Pancreas (tissue), 10 donors: Measurements from ENCODE around the gene PREB. TPM values are rescaled to one million over a fixed set of nuclear protein-coding genes. Genes with fewer than 3 reads are reported as not detected.

Experiments
- ATAC-seq, 4 donors: fragments of 200-7000 bp; cut with Tn5 transposase; one replicate each; pipeline versions ENCODE4 v1.8.0 to v1.9.1; 2020; ENCODE audit warnings: mild to moderate bottlenecking in 4 of 4, moderate library complexity in 4 of 4
- DNase-seq, 6 donors: peaks; one replicate each; pipeline ENCODE4 v3.0.0-alpha.2; 2020
- FAIRE-seq: peaks from 2 replicates; lab custom pipeline; 2012; peaks lifted over from hg19 to GRCh38; lab: Jason Lieb, UNC
- H3K27ac ChIP-seq, 4 donors: fragments of 200-600 bp; sonication (generic); 1 replicate in 3 of 4; 2 replicates in 1 of 4; pipeline versions ENCODE4 v1.5.0 to v1.8.0; 2020
- H3K27me3 ChIP-seq, 4 donors: fragments of 200-600 bp; one replicate each; pipeline ENCODE4 v1.8.0; 2021
- H3K36me3 ChIP-seq, 3 donors: fragments of 200-600 bp; sonication (generic) in 1 of 3; one replicate each; pipeline versions ENCODE4 v1.5.0 to v1.8.0; 2020 to 2021
- H3K4me1 ChIP-seq, 3 donors: fragments of 200-600 bp; one replicate each; pipeline ENCODE4 v1.8.0; 2021
- H3K4me3 ChIP-seq, 4 donors: fragments of 200-600 bp; sonication (generic) in 2 of 4; one replicate each; pipeline versions ENCODE4 v1.5.0 to v1.8.0; 2020 to 2021
- H3K9me3 ChIP-seq, 4 donors: fragments of 200-600 bp; one replicate each; pipeline ENCODE4 v1.8.0; 2021
- CTCF ChIP-seq, 4 donors: fragments of 200-600 bp; sonication (generic) in 3 of 4; IDR thresholded peaks; one replicate each; pipeline versions ENCODE4 v1.5.0 to v1.8.0; 2021; ENCODE audit warnings: antibody characterized with exemption in 4 of 4
- WGBS, 2 donors: extraction: QIAGEN DNeasy Blood & Tissue Kit; methylation state at CpG; one replicate each; pipeline ENCODE4 v1.1.7; 2013; 5-methylcytosine and 5-hydroxymethylcytosine counted together
- intact Hi-C, 3 donors: fragments of 100-400 bp; cut with DNase I; formaldehyde crosslinking; loops; one replicate each; pipeline versions ENCODE4 v1.11.1 to v1.14.2; 2022
- polyA plus RNA-seq, 2 donors: library from polyadenylated mRNA; stranded (reverse); fragments of 200-250 nt; gene quantifications; one replicate each; pipeline ENCODE4 v1.2.3, GENCODE V29; 2013
- total RNA-seq, 6 donors: library from RNA; stranded (reverse); fragmentation: NEBNext Ultra II Directional in 4 of 6; extraction: Animal tissue kit (Norgen Biotek cat#: 25700) in 4 of 6; gene quantifications; one replicate each; pipeline versions ENCODE4 v1.2.1 to v1.2.4, GENCODE V29; 2021 to 2023
- donor health status: healthy with polysubstance abuse.
- donor health status: DM: no; HTN: no; CAD: no; lungs with moderate emphysema.
- donor health status: DM: no; HTN: no; CAD: no.
- donor health status: control.
- donor health status: control.
- donor health status: Bipolar disorder and iron deficiency.
- donor health status: DM: yes; HTN: yes; CAD: no.
- donor health status: DM: no; HTN: no; CAD: no.
- donor health status: DM: no; HTN: no; CAD: no.
- donor health status: DM: yes; HTN: yes; CAD: no.

The PREB gene
- total and polyA plus RNA-seq, 8 donors: 24.6 to 73.6 (median 31.2) TPM

GRCh38 chr2:27152796-27153464 lies 18.5 kb upstream of the PREB start:
- Histone ChIP-seq H3K4me3 (no peak overlapping the region), H3K9me3 (no peaks in the 10 kb centered on the region), H3K27me3 (no peaks in the 10 kb centered on the region), H3K27ac (no peak overlapping the region), H3K4me1 (no peaks in the 10 kb centered on the region), H3K36me3 (no peaks in the 10 kb centered on the region)
- 59 to 75% methylated on average over 2 of the region's 2 CpGs for WGBS, 2 donors
- TF ChIP-seq CTCF (IDR thresholded peaks at IDR 0.05): no peak
- FAIRE-seq: no peak
- ATAC-seq: no peak
- DNase-seq: no peak
- intact Hi-C loops: no loop called here

- Histone ChIP-seq H3K36me3 (no peaks in the 10 kb centered on the region), H3K27me3 (no peaks in the 10 kb centered on the region), H3K9me3 (no peaks in the 10 kb centered on the region), H3K4me3 (no peak overlapping the region), H3K4me1 (no peaks in the 10 kb centered on the region), H3K27ac (no peak overlapping the region)
- no peak for TF ChIP-seq CTCF (IDR thresholded peaks at IDR 0.05)
- ATAC-seq: no peak
- DNase-seq: peak in 1 of 6 donors; percentile 14
- WGBS, 2 donors: 76 to 86% methylated on average over 8 of the region's 8 CpGs
- intact Hi-C loops: no loop called here
- no peak for FAIRE-seq
Observed at GRCh38 chr2:27152102-27152795, 17.8 kb upstream of the PREB start.

GRCh38 chr2:27150639-27151230 lies 16.3 kb upstream of the PREB start:
- H3K4me1 ChIP-seq: no peaks in the 10 kb centered on the region
- no peaks in the 10 kb centered on the region for H3K27me3 ChIP-seq
- no peak overlapping the region for H3K27ac ChIP-seq
- H3K36me3 ChIP-seq: no peaks in the 10 kb centered on the region
- ATAC-seq (no peak), FAIRE-seq (no peak), DNase-seq (peak in 1 of 6 donors; percentile 12)
- 85 to 90% methylated on average over 8 of the region's 8 CpGs for WGBS, 2 donors
- no peak overlapping the region for H3K4me3 ChIP-seq
- intact Hi-C loops: no loop called here
- H3K9me3 ChIP-seq: no peaks in the 10 kb centered on the region
- no peak for TF ChIP-seq CTCF (IDR thresholded peaks at IDR 0.05)

GRCh38 chr2:27149570-27150405 lies 15.4 kb upstream of the PREB start:
- H3K27me3 ChIP-seq: no peaks in the 10 kb centered on the region
- no peaks in the 10 kb centered on the region for H3K9me3 ChIP-seq
- DNase-seq (peak in 1 of 6 donors; percentile 42), FAIRE-seq (no peak), ATAC-seq (no peak)
- intact Hi-C loops: no loop called here
- TF ChIP-seq CTCF (IDR thresholded peaks at IDR 0.05): no peak
- no peaks in the 10 kb centered on the region for H3K36me3 ChIP-seq
- H3K4me3 ChIP-seq: no peak overlapping the region
- no peak overlapping the region for H3K27ac ChIP-seq
- 86 to 88% methylated on average over 23 to 29 of the region's 29 CpGs for WGBS, 2 donors
- no peaks in the 10 kb centered on the region for H3K4me1 ChIP-seq
